GM23338 (cell line): ENCODE measurements around the gene UBE3A. TPM values are rescaled to one million over a fixed set of nuclear protein-coding genes. Genes with fewer than 3 reads are reported as not detected.

Experiments used
- ATAC-seq: fragments of 200-7000 bp; cut with Tn5 transposase; 3 replicates; pipeline ENCODE4 v1.9.1; 2020
- DNase-seq: peaks from one replicate; pipeline ENCODE4 v3.0.0-alpha.2; 2015; ENCODE audit warnings: low spot score
- H2AFZ ChIP-seq: fragments of 200-600 bp; sonication (generic); 2 replicates; pipeline ENCODE4 v1.8.0; 2016; ENCODE audit warnings: antibody characterized with exemption, mild to moderate bottlenecking, moderate library complexity
- H3F3A ChIP-seq: fragments of 200-600 bp; sonication (generic); replicated peaks from 2 replicates; pipeline ENCODE4 v1.8.0; 2017; ENCODE audit warnings: antibody characterized with exemption, mixed run types, low read depth
- H3K27ac ChIP-seq: fragments of 200-600 bp; sonication (generic); 2 replicates; pipeline ENCODE4 v1.6.1; 2016; ENCODE audit warnings: low read depth
- H3K27me3 ChIP-seq: fragments of 200-600 bp; sonication (generic); 2 replicates; pipeline ENCODE4 v1.8.0; 2016; ENCODE audit warnings: mild to moderate bottlenecking, mixed run types, moderate library complexity; ENCODE audit not compliant: insufficient read depth
- H3K36me3 ChIP-seq: fragments of 200-600 bp; sonication (generic); 2 replicates; pipeline ENCODE4 v1.8.0; 2016; ENCODE audit warnings: mild to moderate bottlenecking; ENCODE audit not compliant: insufficient read depth
- H3K4me1 ChIP-seq: fragments of 200-600 bp; sonication (generic); 2 replicates; pipeline ENCODE4 v1.8.0; 2016; ENCODE audit warnings: mild to moderate bottlenecking, moderate library complexity; ENCODE audit not compliant: insufficient read depth
- H3K4me2 ChIP-seq: fragments of 200-600 bp; sonication (generic); 2 replicates; pipeline ENCODE4 v1.7.1; 2017; ENCODE audit warnings: mixed run types
- H3K4me3 ChIP-seq: fragments of 200-600 bp; sonication (generic); 2 replicates; pipeline ENCODE4 v1.6.1; 2016; ENCODE audit warnings: mixed run types
- H3K79me2 ChIP-seq: fragments of 200-600 bp; sonication (generic); replicated peaks from 2 replicates; pipeline ENCODE4 v1.8.0; 2017; ENCODE audit warnings: mild to moderate bottlenecking; ENCODE audit not compliant: insufficient read depth
- H3K9me2 ChIP-seq: fragments of 200-600 bp; sonication (generic); 2 replicates; pipeline ENCODE4 v1.8.0; 2017; ENCODE audit not compliant: insufficient read depth
- H4K20me1 ChIP-seq: fragments of 200-600 bp; sonication (generic); replicated peaks from 2 replicates; pipeline ENCODE4 v1.8.0; 2017; ENCODE audit warnings: mild to moderate bottlenecking; ENCODE audit not compliant: insufficient read depth
- H3K27ac Mint-ChIP-seq: 2 replicates; pipeline ENCODE4 v1.8.0; 2020; ENCODE audit warnings: inconsistent platforms, mild to moderate bottlenecking, moderate library complexity, mixed read lengths
- H3K27me3 Mint-ChIP-seq: 3 replicates; pipeline ENCODE4 v1.8.0; 2022; ENCODE audit warnings: low read depth, mild to moderate bottlenecking, moderate library complexity, mixed read lengths, inconsistent platforms; ENCODE audit not compliant: insufficient read depth, poor library complexity
- H3K36me3 Mint-ChIP-seq: 3 replicates; pipeline ENCODE4 v1.8.0; 2021; ENCODE audit warnings: low read depth, mild to moderate bottlenecking, inconsistent platforms, moderate library complexity, mixed read lengths
- H3K4me1 Mint-ChIP-seq: 3 replicates; pipeline ENCODE4 v1.8.0; 2020; ENCODE audit warnings: mild to moderate bottlenecking, inconsistent platforms, mixed read lengths
- H3K4me3 Mint-ChIP-seq: 3 replicates; pipeline ENCODE4 v1.8.0; 2021; ENCODE audit warnings: moderate library complexity, mild to moderate bottlenecking, inconsistent platforms, mixed read lengths
- H3K9me3 Mint-ChIP-seq: 3 replicates; pipeline ENCODE4 v1.8.0; 2020; ENCODE audit warnings: moderate library complexity, mild to moderate bottlenecking, inconsistent platforms, mixed read lengths
- CREB1 ChIP-seq: fragments of 250-450 bp; sonication (Bioruptor Pico); IDR thresholded peaks from 2 replicates; pipeline ENCODE4 v1.5.0; 2020; ENCODE audit warnings: low read depth, mild to moderate bottlenecking, moderate library complexity
- CTCF ChIP-seq, 2 experiments: fragments of 200-600 bp in 1 of 2; sonication (generic) in 1 of 2; conservative IDR thresholded peaks; 2 replicates each; pipeline versions ENCODE4 v1.5.1 to v1.6.1; 2016 to 2017; ENCODE audit warnings: antibody characterized with exemption in 2 of 2, low read depth in 2 of 2, mild to moderate bottlenecking in 2 of 2, moderate library complexity in 1 of 2
- EZH2 ChIP-seq: fragments of 200-600 bp; sonication (generic); IDR thresholded peaks from one replicate; pipeline ENCODE4 v1.8.0; 2017; ENCODE audit warnings: antibody characterized with exemption, mild to moderate bottlenecking, low read depth; ENCODE audit not compliant: unreplicated experiment
- JUNB ChIP-seq: IDR thresholded peaks from one replicate; pipeline ENCODE4 v1.6.1; 2016; ENCODE audit warnings: antibody characterized with exemption; ENCODE audit not compliant: unreplicated experiment
- POLR2AphosphoS5 ChIP-seq: IDR thresholded peaks from 2 replicates; pipeline ENCODE4 v1.6.1; 2016; ENCODE audit warnings: antibody characterized with exemption, low read depth
- STAT1 ChIP-seq: IDR thresholded peaks from one replicate; pipeline ENCODE4 v1.6.1; 2016; ENCODE audit warnings: antibody characterized with exemption; ENCODE audit not compliant: unreplicated experiment
- ZNF331 ChIP-seq: fragments of 250-450 bp; sonication (Bioruptor Pico); IDR thresholded peaks from 2 replicates; pipeline ENCODE4 v1.5.0; 2020; ENCODE audit warnings: low read depth, mild to moderate bottlenecking, moderate library complexity
- ZNF462 ChIP-seq: fragments of 250-450 bp; sonication (Bioruptor Pico); IDR thresholded peaks from 2 replicates; pipeline ENCODE4 v1.5.0; 2020; ENCODE audit warnings: mild to moderate bottlenecking, moderate library complexity
- polyA plus RNA-seq: library from polyadenylated mRNA; unstranded; fragments of >200 nt; fragmentation: Nextera tagmentation; extraction: Ambion mirVana; gene quantifications from 2 replicates; pipeline ENCODE4 v1.2.1, GENCODE V29; 2016
- total RNA-seq: library from RNA; depleted of rRNA; stranded (reverse); fragments of >200 nt; shearing (Covaris generic); gene quantifications from 2 replicates; pipeline ENCODE4 v1.2.3, GENCODE V29; 2014

Gene UBE3A
- total and polyA plus RNA-seq, 2 experiments from 2014 or later = 96.1 to 150 TPM

GRCh38 chr15:25329696-25330095, 109.1 kb downstream of the UBE3A start (continued):
- no peak for TF ChIP-seq ZNF462 (CRISPR knock-in tag)
- TF ChIP-seq STAT1 = no peak
- TF ChIP-seq EZH2 = no peak
- TF ChIP-seq CTCF (conservative IDR thresholded peaks at IDR 0.05; ENCODE audit: low read depth in 2 of 2) = no peak
- TF ChIP-seq POLR2AphosphoS5 = no peak
- no peak for TF ChIP-seq CREB1

GRCh38 chr15:25327686-25328085, 111.1 kb downstream of the UBE3A start:
- Histone ChIP-seq H3K79me2 (no peaks in the 10 kb centered on the region), H3K36me3 (no peaks in the 10 kb centered on the region), H3K27ac (no peak overlapping the region), H4K20me1 (no peaks in the 10 kb centered on the region; the same call in none of the 2 replicates), H3K9me2 (peaks cover 2% of the 10 kb centered on the region; the same call in 1 of the 2 replicates), H3F3A (no peaks in the 10 kb centered on the region), H3K4me2 (no peak overlapping the region), H3K4me1 (peaks cover 13% of the 10 kb centered on the region), H2AFZ (no peak overlapping the region), H3K27me3 (no peaks in the 10 kb centered on the region), H3K4me3 (no peak overlapping the region)
- DNase-seq = no peak
- no peak for TF ChIP-seq STAT1
- no peak for TF ChIP-seq EZH2
- no peak for TF ChIP-seq JUNB
- no peak for TF ChIP-seq ZNF331 (CRISPR knock-in tag)
- no peak for ATAC-seq
- H3K9me3 Mint-ChIP-seq = no peaks in the 10 kb centered on the region
- H3K36me3 Mint-ChIP-seq = no peaks in the 10 kb centered on the region; the same call in 2 of the 3 replicates
- H3K27me3 Mint-ChIP-seq = peaks cover 10% of the 10 kb centered on the region
- no peak overlapping the region for H3K27ac Mint-ChIP-seq
- peaks cover 18% of the 10 kb centered on the region for H3K4me1 Mint-ChIP-seq
- H3K4me3 Mint-ChIP-seq = no peak overlapping the region
